Activated B cell treated with CpG ODN at 0.5 μM for 24 hours (primary cell): Measurements from ENCODE around the gene EHMT1. TPM values are rescaled to one million over a fixed set of nuclear protein-coding genes. Genes with fewer than 3 reads are reported as not detected.

Experiments
- ATAC-seq: fragments of 200-7000 bp; cut with Tn5 transposase; one replicate; pipeline ENCODE4 v1.10.0; 2021; ENCODE audit warnings: low read depth, mild to moderate bottlenecking, moderate library complexity
- CTCF ChIA-PET: fragments of 350-600 bp; sonication (Branson Sonifier 250); formaldehyde crosslinking; loops from one replicate; lab custom pipeline; 2021; ENCODE audit warnings: antibody characterized with exemption; lab: Charles Lee
- POLR2A ChIA-PET: fragments of 350-600 bp; sonication (Branson Sonifier 250); formaldehyde crosslinking; loops from one replicate; lab custom pipeline; 2021; ENCODE audit warnings: antibody characterized with exemption; lab: Charles Lee
- DNase-seq: peaks from one replicate; pipeline ENCODE4 v3.0.0; 2022
- H3K27ac Mint-ChIP-seq: one replicate; pipeline ENCODE4 v1.8.0; 2020; ENCODE audit warnings: mixed read lengths
- H3K27me3 Mint-ChIP-seq: one replicate; pipeline ENCODE4 v1.8.0; 2021; ENCODE audit warnings: mixed read lengths
- H3K36me3 Mint-ChIP-seq: one replicate; pipeline ENCODE4 v1.8.0; 2021; ENCODE audit warnings: low read depth, mixed read lengths
- H3K4me1 Mint-ChIP-seq: one replicate; pipeline ENCODE4 v1.8.0; 2021; ENCODE audit warnings: mixed read lengths
- H3K4me3 Mint-ChIP-seq: one replicate; pipeline ENCODE4 v1.8.0; 2020; ENCODE audit warnings: mild to moderate bottlenecking, mixed read lengths
- H3K9me3 Mint-ChIP-seq: one replicate; pipeline ENCODE4 v1.8.0; 2020; ENCODE audit warnings: mixed read lengths
- CTCF ChIP-seq: fragments of 200-600 bp; IDR thresholded peaks from one replicate; pipeline ENCODE4 v1.8.0; 2022; ENCODE audit warnings: antibody characterized with exemption, mild to moderate bottlenecking
- intact Hi-C: fragments of 100-400 bp; cut with micrococcal nuclease; formaldehyde crosslinking; loops from one replicate; pipeline ENCODE4 v1.15.1; 2024
- total RNA-seq: library from RNA; stranded (reverse); gene quantifications from 2 replicates; pipeline ENCODE4 v1.2.3, GENCODE V29; 2022

EHMT1 gene
- total RNA-seq, 1 donor from 2014 or later: 163 TPM

GRCh38 chr9:137793196-137793841 is 174.5 kb downstream of the EHMT1 start:
- ChIA-PET CTCF (no interaction called here), POLR2A (interaction anchor here (0.6 to 0.7 kb wide), 2 partner anchors 182 to 1092 kb away, joined by 3 to 4 read pairs; no protein-coding TSS in a partner anchor)
- Mint-ChIP-seq H3K4me3 (no peak overlapping the region), H3K4me1 (peaks cover 5% of the 10 kb centered on the region), H3K36me3 (peaks cover 84% of the 10 kb centered on the region), H3K27ac (no peak overlapping the region), H3K9me3 (no peaks in the 10 kb centered on the region), H3K27me3 (no peaks in the 10 kb centered on the region)
- intact Hi-C loops: no loop called here
- DNase-seq (no peak), ATAC-seq (no peak)
- TF ChIP-seq CTCF: no peak

- no peaks in the 10 kb centered on the region for H3K9me3 Mint-ChIP-seq
- no peaks in the 10 kb centered on the region for H3K4me1 Mint-ChIP-seq
- ChIA-PET POLR2A (no interaction called here), CTCF (no interaction called here)
- DNase-seq: no peak
- no peak overlapping the region for H3K4me3 Mint-ChIP-seq
- no peak overlapping the region for H3K27ac Mint-ChIP-seq
- intact Hi-C loops: no loop called here
- TF ChIP-seq CTCF: no peak
- no peaks in the 10 kb centered on the region for H3K27me3 Mint-ChIP-seq
- ATAC-seq: no peak
- peaks cover 92% of the 10 kb centered on the region for H3K36me3 Mint-ChIP-seq
Observed at GRCh38 chr9:137795156-137795666, 176.4 kb downstream of the EHMT1 start.

- TF ChIP-seq CTCF: no peak
- intact Hi-C loops: no loop called here
- no peaks in the 10 kb centered on the region for H3K27me3 Mint-ChIP-seq
- H3K36me3 Mint-ChIP-seq: peaks cover 94% of the 10 kb centered on the region
- no peaks in the 10 kb centered on the region for H3K4me1 Mint-ChIP-seq
- H3K9me3 Mint-ChIP-seq: no peaks in the 10 kb centered on the region
- CTCF ChIA-PET: no interaction called here
- H3K27ac Mint-ChIP-seq: no peak overlapping the region
- ATAC-seq (no peak), DNase-seq (no peak)
- POLR2A ChIA-PET: no interaction called here
- H3K4me3 Mint-ChIP-seq: no peak overlapping the region
Observed at GRCh38 chr9:137797206-137798120, 178.7 kb downstream of the EHMT1 start.

- DNase-seq (no peak), ATAC-seq (no peak)
- Mint-ChIP-seq H3K27me3 (no peaks in the 10 kb centered on the region), H3K27ac (no peak overlapping the region), H3K4me1 (no peaks in the 10 kb centered on the region), H3K4me3 (no peak overlapping the region), H3K9me3 (no peaks in the 10 kb centered on the region), H3K36me3 (peaks cover 94% of the 10 kb centered on the region)
- no peak for TF ChIP-seq CTCF
- ChIA-PET POLR2A (interaction anchor here (0.7 kb wide), 1 partner anchor 37 kb away, joined by 3 read pairs; no protein-coding TSS in a partner anchor), CTCF (no interaction called here)
- intact Hi-C loops: no loop called here
Observed at GRCh38 chr9:137798142-137798541, 179.3 kb downstream of the EHMT1 start.
